HEK293 (cell line): Measurements from ENCODE around the gene NOX5.

ENCODE experiments used
- AEBP2 ChIP-seq: fragments of 450-650 bp; formaldehyde crosslinking; IDR thresholded peaks from 2 replicates; pipeline ENCODE4 v1.5.1; 2016; ENCODE audit warnings: missing biosample characterization, missing genetic modification characterization, borderline replicate concordance
- BCL11B ChIP-seq: fragments of 450-650 bp; formaldehyde crosslinking; IDR thresholded peaks from 2 replicates; pipeline ENCODE4 v1.5.1; 2016; ENCODE audit warnings: low read depth, missing biosample characterization, missing genetic modification characterization
- GLI4 ChIP-seq: fragments of 450-650 bp; formaldehyde crosslinking; IDR thresholded peaks from 2 replicates; pipeline ENCODE4 v1.5.1; 2016; ENCODE audit warnings: missing biosample characterization, missing genetic modification characterization
- RBAK ChIP-seq: fragments of 450-650 bp; formaldehyde crosslinking; IDR thresholded peaks from 2 replicates; pipeline ENCODE4 v1.5.1; 2016; ENCODE audit warnings: missing biosample characterization, missing genetic modification characterization
- WT1 ChIP-seq: fragments of 450-650 bp; formaldehyde crosslinking; IDR thresholded peaks from 2 replicates; pipeline ENCODE4 v1.5.1; 2016; ENCODE audit warnings: missing biosample characterization, missing genetic modification characterization
- ZBTB44 ChIP-seq: fragments of 450-650 bp; IDR thresholded peaks from 2 replicates; pipeline ENCODE4 v1.5.1; 2018; ENCODE audit warnings: missing biosample characterization, mild to moderate bottlenecking, missing genetic modification characterization
- ZBTB8A ChIP-seq: fragments of 450-650 bp; formaldehyde crosslinking; IDR thresholded peaks from 2 replicates; pipeline ENCODE4 v1.5.1; 2016; ENCODE audit warnings: missing biosample characterization, missing genetic modification characterization
- ZFP41 ChIP-seq: fragments of 450-650 bp; formaldehyde crosslinking; IDR thresholded peaks from 2 replicates; pipeline ENCODE4 v1.5.1; 2016; ENCODE audit warnings: missing biosample characterization, missing genetic modification characterization, borderline replicate concordance
- ZNF114 ChIP-seq: fragments of 450-650 bp; formaldehyde crosslinking; IDR thresholded peaks from 2 replicates; pipeline ENCODE4 v1.5.0; 2017; ENCODE audit warnings: missing biosample characterization, missing genetic modification characterization
- ZNF121 ChIP-seq: fragments of 450-650 bp; formaldehyde crosslinking; IDR thresholded peaks from 2 replicates; pipeline ENCODE4 v1.5.1; 2016; ENCODE audit warnings: missing biosample characterization, missing genetic modification characterization
- ZNF133 ChIP-seq: fragments of 450-650 bp; formaldehyde crosslinking; IDR thresholded peaks from 2 replicates; pipeline ENCODE4 v1.5.1; 2016; ENCODE audit warnings: missing biosample characterization, missing genetic modification characterization
- ZNF174 ChIP-seq: fragments of 450-650 bp; formaldehyde crosslinking; IDR thresholded peaks from 2 replicates; pipeline ENCODE4 v1.5.0; 2017; ENCODE audit warnings: missing biosample characterization, mild to moderate bottlenecking, missing genetic modification characterization
- ZNF18 ChIP-seq: fragments of 450-650 bp; formaldehyde crosslinking; IDR thresholded peaks from 2 replicates; pipeline ENCODE4 v1.5.1; 2016; ENCODE audit warnings: missing biosample characterization, missing genetic modification characterization
- ZNF221 ChIP-seq: fragments of 450-650 bp; formaldehyde crosslinking; IDR thresholded peaks from 2 replicates; pipeline ENCODE4 v1.5.1; 2017; ENCODE audit warnings: missing biosample characterization, missing genetic modification characterization, borderline replicate concordance
- ZNF24 ChIP-seq: fragments of 450-650 bp; formaldehyde crosslinking; IDR thresholded peaks from 2 replicates; pipeline ENCODE4 v1.5.1; 2016; ENCODE audit warnings: missing biosample characterization, missing genetic modification characterization
- ZNF280D ChIP-seq: fragments of 450-650 bp; formaldehyde crosslinking; IDR thresholded peaks from 2 replicates; pipeline ENCODE4 v1.5.1; 2016; ENCODE audit warnings: missing biosample characterization, missing genetic modification characterization
- ZNF449 ChIP-seq: fragments of 450-650 bp; formaldehyde crosslinking; IDR thresholded peaks from 2 replicates; pipeline ENCODE4 v1.5.1; 2017; ENCODE audit warnings: missing biosample characterization, mild to moderate bottlenecking, missing genetic modification characterization, moderate library complexity
- ZNF48 ChIP-seq: fragments of 450-650 bp; formaldehyde crosslinking; IDR thresholded peaks from 2 replicates; pipeline ENCODE4 v1.5.1; 2016; ENCODE audit warnings: missing biosample characterization, missing genetic modification characterization
- ZNF501 ChIP-seq: fragments of 450-650 bp; formaldehyde crosslinking; IDR thresholded peaks from 2 replicates; pipeline ENCODE4 v1.5.1; 2016; ENCODE audit warnings: missing biosample characterization, missing genetic modification characterization
- ZNF529 ChIP-seq: fragments of 450-650 bp; formaldehyde crosslinking; IDR thresholded peaks from 2 replicates; pipeline ENCODE4 v1.5.1; 2017; ENCODE audit warnings: missing genetic modification characterization, missing biosample characterization; ENCODE audit not compliant: insufficient replicate concordance
- ZNF530 ChIP-seq: fragments of 450-650 bp; formaldehyde crosslinking; IDR thresholded peaks from 2 replicates; pipeline ENCODE4 v1.5.1; 2016; ENCODE audit warnings: low read depth, missing biosample characterization, missing genetic modification characterization
- ZNF561 ChIP-seq: fragments of 450-650 bp; IDR thresholded peaks from 2 replicates; pipeline ENCODE4 v1.5.1; 2018; ENCODE audit warnings: missing biosample characterization, missing genetic modification characterization, borderline replicate concordance
- ZNF596 ChIP-seq: fragments of 450-650 bp; IDR thresholded peaks from 2 replicates; pipeline ENCODE4 v1.5.0; 2018; ENCODE audit warnings: missing biosample characterization, mild to moderate bottlenecking, missing genetic modification characterization, moderate library complexity
- ZNF600 ChIP-seq: fragments of 450-650 bp; formaldehyde crosslinking; IDR thresholded peaks from 2 replicates; pipeline ENCODE4 v1.5.1; 2016; ENCODE audit warnings: missing biosample characterization, missing genetic modification characterization
- ZNF610 ChIP-seq: fragments of 450-650 bp; formaldehyde crosslinking; IDR thresholded peaks from 2 replicates; pipeline ENCODE4 v1.5.1; 2016; ENCODE audit warnings: missing biosample characterization, missing genetic modification characterization, borderline replicate concordance
- ZNF621 ChIP-seq: fragments of 450-650 bp; formaldehyde crosslinking; IDR thresholded peaks from 2 replicates; pipeline ENCODE4 v1.5.1; 2017; ENCODE audit warnings: missing biosample characterization, missing genetic modification characterization
- ZNF626 ChIP-seq: fragments of 450-650 bp; sonication (Bioruptor Pico); formaldehyde crosslinking; IDR thresholded peaks from 2 replicates; pipeline ENCODE4 v1.5.1; 2018; ENCODE audit warnings: missing biosample characterization, missing genetic modification characterization, inconsistent platforms
- ZNF660 ChIP-seq: fragments of 450-650 bp; IDR thresholded peaks from 2 replicates; pipeline ENCODE4 v1.5.1; 2018; ENCODE audit warnings: missing biosample characterization, mild to moderate bottlenecking, missing genetic modification characterization
- ZNF768 ChIP-seq: fragments of 450-650 bp; formaldehyde crosslinking; IDR thresholded peaks from 2 replicates; pipeline ENCODE4 v1.5.1; 2018; ENCODE audit warnings: missing biosample characterization, mild to moderate bottlenecking, missing genetic modification characterization
- ZNF777 ChIP-seq: fragments of 450-650 bp; formaldehyde crosslinking; IDR thresholded peaks from 2 replicates; pipeline ENCODE4 v1.5.1; 2017; ENCODE audit warnings: missing biosample characterization, missing genetic modification characterization, borderline replicate concordance
- ZNF843 ChIP-seq: fragments of 450-650 bp; formaldehyde crosslinking; IDR thresholded peaks from 2 replicates; pipeline ENCODE4 v1.5.1; 2016; ENCODE audit warnings: missing biosample characterization, missing genetic modification characterization
- ZSCAN30 ChIP-seq: fragments of 450-650 bp; IDR thresholded peaks from 2 replicates; pipeline ENCODE4 v1.5.1; 2018; ENCODE audit warnings: missing biosample characterization, mild to moderate bottlenecking, missing genetic modification characterization, moderate library complexity

Gene NOX5

GRCh38 chr15:68991723-68992122 lies 22.8 kb upstream of the NOX5 start (continued):
- TF ChIP-seq ZNF221 (tag by site-specific recombination) (no peak), ZNF280D (0 out of 2 replicates have a peak, but pooled peaks have one; percentile 6), ZNF843 (tag by site-specific recombination) (peak; percentile 94), ZNF449 (tag by site-specific recombination) (0 out of 2 replicates have a peak, but pooled peaks have one; percentile 50), ZBTB44 (tag by site-specific recombination) (peak; percentile 98), ZNF626 (no peak), ZNF529 (no peak), ZNF768 (no peak), ZNF174 (tag by site-specific recombination) (no peak), ZNF596 (tag by site-specific recombination) (peak; percentile 79; the same call in 1 of the 2 replicates), RBAK (tag by site-specific recombination) (no peak), BCL11B (tag by site-specific recombination) (no peak), ZNF777 (tag by site-specific recombination) (no peak), AEBP2 (tag by site-specific recombination) (no peak), ZNF114 (tag by site-specific recombination) (no peak), ZNF600 (peak; percentile 100), ZNF48 (no peak), ZFP41 (tag by site-specific recombination) (no peak), ZNF18 (tag by site-specific recombination) (0 out of 2 replicates have a peak, but pooled peaks have one; percentile 54), ZBTB8A (peak; percentile 81), ZNF561 (tag by site-specific recombination) (0 out of 2 replicates have a peak, but pooled peaks have one; percentile 63), ZNF501 (tag by site-specific recombination) (peak; percentile 46; the same call in 1 of the 2 replicates), WT1 (no peak), ZNF121 (tag by site-specific recombination) (no peak), ZNF610 (tag by site-specific recombination) (peak; percentile 69; the same call in 1 of the 2 replicates), ZNF621 (tag by site-specific recombination) (no peak), ZNF24 (tag by site-specific recombination) (peak; percentile 59; the same call in 1 of the 2 replicates), ZNF530 (tag by site-specific recombination) (no peak), GLI4 (tag by site-specific recombination) (no peak), ZNF133 (no peak), ZNF660 (no peak), ZSCAN30 (tag by site-specific recombination) (peak; percentile 94)
